Thoracic aorta endothelial cell (primary cell): ENCODE results near the gene TFDP1. TPM values are rescaled to one million over a fixed set of nuclear protein-coding genes. Genes with fewer than 3 reads are reported as not detected.

Experiments
- total RNA-seq: library from RNA; depleted of rRNA; stranded (reverse); fragments of >200 nt; gene quantifications from 2 replicates; pipeline ENCODE4 v1.2.3, GENCODE V29; 2012

The TFDP1 gene
- 146 and 179 TPM in 2 replicates for total RNA-seq

GRCh38 chr13:113584205-113584869, at the start of gene TFDP1:
TFDP1 (plus strand) TSS chr13:113584753; CDS start chr13:113585838, 1,085 bp downstream.

GRCh38 chr13:113657851-113658741, 73.5 kb downstream of the TFDP1 start, which contains the start of gene ATP4B:
ATP4B (minus strand) TSS chr13:113658198; CDS start chr13:113658144, 54 bp downstream.

GRCh38 chr13:113666951-113667701, 82.6 kb downstream of the TFDP1 start, which contains the start of gene GRK1:
GRK1 (plus strand) TSS chr13:113667219; CDS start chr13:113667387, 168 bp downstream.

Other genes with a start within 250 kb of the TFDP1 start
- 0.13 TPM in 1 of 2 replicates, not detected in the other for gene GRTP1, start 220.6 kb upstream of the TFDP1 start, total RNA-seq
- 0.40 and 0.43 TPM in 2 replicates for gene ADPRHL1, start 131.3 kb upstream of the TFDP1 start, total RNA-seq
- gene DCUN1D2, start 94.0 kb upstream of the TFDP1 start, total RNA-seq = 10.6 and 13.7 TPM in 2 replicates
- not detected in 2 replicates for gene ATP4B, start 73.4 kb downstream of the TFDP1 start, total RNA-seq
- gene GRK1, start 82.5 kb downstream of the TFDP1 start, total RNA-seq = under 0.01 TPM in 1 of 2 replicates, not detected in the other
- gene TMEM255B, start 174.5 kb downstream of the TFDP1 start, total RNA-seq = 18.4 and 29.9 TPM in 2 replicates